Stimulated activated CD8-positive, alpha-beta memory T cell treated with anti-CD3 and anti-CD28 coated beads, Interleukin-7, amount 100 ng/mL, for 4 hours (primary cell): ENCODE measurements around the gene HMOX1.

Source experiments
- DNase-seq, 2 donors: peaks; one replicate each; pipeline ENCODE4 v3.0.0-alpha.2; 2020; ENCODE audit warnings: low read depth in 2 of 2

HMOX1 gene

GRCh38 chr22:35380537-35381423 is at the start of gene HMOX1:
HMOX1 (plus strand) TSS chr22:35381096; CDS start chr22:35381174, 78 bp downstream.
- peak; percentile 13 to 41 for DNase-seq

- DNase-seq: no peak
Measured at GRCh38 chr22:35332278-35332677, 48.6 kb upstream of the HMOX1 start.

GRCh38 chr22:35333220-35333619 is 47.7 kb upstream of the HMOX1 start:
- no peak for DNase-seq

GRCh38 chr22:35334004-35334403 is 46.9 kb upstream of the HMOX1 start:
- DNase-seq: no peak

- no peak for DNase-seq
Measured at GRCh38 chr22:35335468-35335867, 45.4 kb upstream of the HMOX1 start.

- DNase-seq: no peak
Measured at GRCh38 chr22:35335936-35336781, 44.7 kb upstream of the HMOX1 start.

GRCh38 chr22:35337932-35338331 is 43.0 kb upstream of the HMOX1 start:
- no peak for DNase-seq

- no peak for DNase-seq
Measured at GRCh38 chr22:35341090-35341874, 39.6 kb upstream of the HMOX1 start.

- no peak for DNase-seq
Measured at GRCh38 chr22:35342390-35342789, 38.5 kb upstream of the HMOX1 start.

- no peak for DNase-seq
Measured at GRCh38 chr22:35343664-35344550, 37.0 kb upstream of the HMOX1 start.

- DNase-seq: no peak
Measured at GRCh38 chr22:35344956-35345690, 35.8 kb upstream of the HMOX1 start.

- DNase-seq: no peak
Measured at GRCh38 chr22:35345808-35346505, 34.9 kb upstream of the HMOX1 start.

GRCh38 chr22:35346596-35347220 is 34.2 kb upstream of the HMOX1 start:
- no peak for DNase-seq

- DNase-seq: no peak
Measured at GRCh38 chr22:35347462-35347861, 33.4 kb upstream of the HMOX1 start.

GRCh38 chr22:35348026-35348590 is 32.8 kb upstream of the HMOX1 start:
- no peak for DNase-seq

GRCh38 chr22:35348703-35349102 is 32.2 kb upstream of the HMOX1 start:
- no peak for DNase-seq

GRCh38 chr22:35349368-35349703 is 31.6 kb upstream of the HMOX1 start:
- DNase-seq: no peak

- no peak for DNase-seq
Measured at GRCh38 chr22:35349704-35350538, 31.0 kb upstream of the HMOX1 start.
